ENCODE measurements around the gene BICDL1. TPM values are rescaled to one million over a fixed set of nuclear protein-coding genes. Genes with fewer than 3 reads are reported as not detected.

Gene BICDL1
- total RNA-seq, 1 experiment from 2014 or later = 18.2 TPM

GRCh38 chr12:120069278-120069677, 80.2 kb downstream of the BICDL1 start:
- no peak for ATAC-seq
- H3K4me1 ChIP-seq (ENCODE audit: control insufficient read depth in 1 of 2, insufficient read depth in 2 of 2, low read length in 2 of 2) = peaks cover 0 to 8% of the 10 kb centered on the region in 2 experiments; a peak in 2 of 4 replicates
- POLR2A ChIA-PET = no interaction called here
- DNase-seq (ENCODE audit: low read depth, low spot score) = no peak
- intact Hi-C loops (cut with micrococcal nuclease) = no loop called here
- CTCF ChIA-PET = no interaction called here
- no peak overlapping the region for H2AFZ ChIP-seq (ENCODE audit: low read depth, low read length, poor library complexity, severe bottlenecking)
- RAD21 ChIA-PET (ENCODE audit: low non-redundant PET in 1 of 2, low total read pairs in 2 of 2, uncharacterized antibody in 2 of 2, unreplicated experiment in 2 of 2) = no interaction called here
- H3K27me3 ChIP-seq (ENCODE audit: insufficient read depth, low read length) = no peaks in the 10 kb centered on the region
- no peaks in the 10 kb centered on the region; a peak in 1 of 4 replicates for H3K36me3 ChIP-seq (ENCODE audit: control insufficient read depth in 1 of 2, insufficient read depth in 2 of 2, low read length in 2 of 2)
- no peaks in the 10 kb centered on the region for H3K9me2 ChIP-seq (ENCODE audit: insufficient read depth)
- BruUV-seq (replicated peaks) = no TSS peak
- no peak overlapping the region for H3K27ac ChIP-seq (ENCODE audit: low read depth, low read length)
- no peaks in the 10 kb centered on the region for H3K79me2 ChIP-seq (ENCODE audit: insufficient read depth, low read length)
- H3K9ac ChIP-seq (ENCODE audit: low read length) = no peak overlapping the region
- H4K20me1 ChIP-seq (ENCODE audit: insufficient read depth) = no peaks in the 10 kb centered on the region
- no peak overlapping the region for H3K4me2 ChIP-seq (ENCODE audit: low read length)
- H3K9me3 ChIP-seq (ENCODE audit: control insufficient read depth in 1 of 2, insufficient read depth in 1 of 2, low read depth in 1 of 2, low read length in 2 of 2) = no peaks in the 10 kb centered on the region
- no peak overlapping the region for H3K4me3 ChIP-seq (replicated peaks in 1 of 2; ENCODE audit: low read depth in 1 of 2, low read length in 2 of 2)
- TF ChIP-seq FOSL1 (IDR thresholded peaks at IDR 0.05; ENCODE audit: low read depth) (no peak), POLR2AphosphoS5 (IDR thresholded peaks at IDR 0.05; ENCODE audit: low read depth, low read length) (no peak), YY1 (IDR thresholded peaks at IDR 0.05; ENCODE audit: extremely low read depth, insufficient replicate concordance, low read depth, low read length) (no peak)
- TF ChIP-seq, protein P1, sequence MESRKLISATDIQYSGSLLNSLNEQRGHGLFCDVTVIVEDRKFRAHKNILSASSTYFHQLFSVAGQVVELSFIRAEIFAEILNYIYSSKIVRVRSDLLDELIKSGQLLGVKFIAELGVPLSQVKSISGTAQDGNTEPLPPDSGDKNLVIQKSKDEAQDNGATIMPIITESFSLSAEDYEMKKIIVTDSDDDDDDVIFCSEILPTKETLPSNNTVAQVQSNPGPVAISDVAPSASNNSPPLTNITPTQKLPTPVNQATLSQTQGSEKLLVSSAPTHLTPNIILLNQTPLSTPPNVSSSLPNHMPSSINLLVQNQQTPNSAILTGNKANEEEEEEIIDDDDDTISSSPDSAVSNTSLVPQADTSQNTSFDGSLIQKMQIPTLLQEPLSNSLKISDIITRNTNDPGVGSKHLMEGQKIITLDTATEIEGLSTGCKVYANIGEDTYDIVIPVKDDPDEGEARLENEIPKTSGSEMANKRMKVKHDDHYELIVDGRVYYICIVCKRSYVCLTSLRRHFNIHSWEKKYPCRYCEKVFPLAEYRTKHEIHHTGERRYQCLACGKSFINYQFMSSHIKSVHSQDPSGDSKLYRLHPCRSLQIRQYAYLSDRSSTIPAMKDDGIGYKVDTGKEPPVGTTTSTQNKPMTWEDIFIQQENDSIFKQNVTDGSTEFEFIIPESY (IDR thresholded peaks at IDR 0.05; ENCODE audit: extremely low read depth, insufficient replicate concordance, low read length) = no peak

GRCh38 chr12:120071493-120072020, 82.5 kb downstream of the BICDL1 start:
- RAD21 ChIA-PET (ENCODE audit: low non-redundant PET in 1 of 2, low total read pairs in 2 of 2, uncharacterized antibody in 2 of 2, unreplicated experiment in 2 of 2) = no interaction called here
- no peak for DNase-seq (ENCODE audit: low read depth, low spot score)
- H3K9me3 ChIP-seq (ENCODE audit: control insufficient read depth in 1 of 2, insufficient read depth in 1 of 2, low read depth in 1 of 2, low read length in 2 of 2) = no peaks in the 10 kb centered on the region
- POLR2A ChIA-PET = no interaction called here
- no peak overlapping the region for H3K27ac ChIP-seq (ENCODE audit: low read depth, low read length)
- CTCF ChIA-PET = no interaction called here
- H3K9me2 ChIP-seq (ENCODE audit: insufficient read depth) = no peaks in the 10 kb centered on the region
- intact Hi-C loops (cut with micrococcal nuclease) = no loop called here
- no peaks in the 10 kb centered on the region for H4K20me1 ChIP-seq (ENCODE audit: insufficient read depth)
- no peaks in the 10 kb centered on the region; a peak in 1 of 4 replicates for H3K36me3 ChIP-seq (ENCODE audit: control insufficient read depth in 1 of 2, insufficient read depth in 2 of 2, low read length in 2 of 2)
- no peak overlapping the region for H2AFZ ChIP-seq (ENCODE audit: low read depth, low read length, poor library complexity, severe bottlenecking)
- H3K4me2 ChIP-seq (ENCODE audit: low read length) = no peak overlapping the region
- H3K79me2 ChIP-seq (ENCODE audit: insufficient read depth, low read length) = no peaks in the 10 kb centered on the region
- H3K27me3 ChIP-seq (ENCODE audit: insufficient read depth, low read length) = no peaks in the 10 kb centered on the region
- H3K4me3 ChIP-seq (replicated peaks in 1 of 2; ENCODE audit: low read depth in 1 of 2, low read length in 2 of 2) = no peak overlapping the region
- H3K4me1 ChIP-seq (ENCODE audit: control insufficient read depth in 1 of 2, insufficient read depth in 2 of 2, low read length in 2 of 2) = peaks cover 0 to 2% of the 10 kb centered on the region in 2 experiments; a peak in 1 of 4 replicates
- no TSS peak for BruUV-seq (replicated peaks)
- ATAC-seq = no peak
- TF ChIP-seq POLR2AphosphoS5 (IDR thresholded peaks at IDR 0.05; ENCODE audit: low read depth, low read length) = no peak
- TF ChIP-seq FOSL1 (IDR thresholded peaks at IDR 0.05; ENCODE audit: low read depth) = no peak
- TF ChIP-seq, protein P1 (IDR thresholded peaks at IDR 0.05; ENCODE audit: extremely low read depth, insufficient replicate concordance, low read length) = no peak
- no peak for TF ChIP-seq EGR1 (IDR thresholded peaks at IDR 0.05; ENCODE audit: low read depth)
- no peak for TF ChIP-seq ZNF274 (IDR thresholded peaks at IDR 0.05; ENCODE audit: low read depth, low read length)
- TF ChIP-seq YY1 (IDR thresholded peaks at IDR 0.05; ENCODE audit: extremely low read depth, insufficient replicate concordance, low read depth, low read length) = no peak
- no peak for TF ChIP-seq CEBPB (IDR thresholded peaks at IDR 0.05; ENCODE audit: low read depth)
- no peak for TF ChIP-seq ELF1 (IDR thresholded peaks at IDR 0.05; ENCODE audit: borderline replicate concordance, low read depth)
- no peak for TF ChIP-seq CBX3 (IDR thresholded peaks at IDR 0.05; ENCODE audit: low read depth)
- H3K9ac ChIP-seq (ENCODE audit: low read length) = no peak overlapping the region
